H9 (cell line): ENCODE results near the gene ARHGAP15. TPM values are rescaled to one million over a fixed set of nuclear protein-coding genes. Genes with fewer than 3 reads are reported as not detected.

Experiments
- DNase-seq: peaks from one replicate; pipeline ENCODE4 v3.0.0-alpha.2; 2017
- H2AFZ ChIP-seq: one replicate; pipeline ENCODE4 v1.6.1; 2013; ENCODE audit warnings: mild to moderate bottlenecking, low read length, control low read depth, moderate library complexity
- H2AK5ac ChIP-seq: 2 replicates; pipeline ENCODE4 v1.6.1; 2013; ENCODE audit warnings: low read length, control low read depth, mixed read lengths; ENCODE audit not compliant: insufficient read length
- H2BK120ac ChIP-seq: one replicate; pipeline ENCODE4 v1.6.1; 2013; ENCODE audit warnings: low read depth, mild to moderate bottlenecking, low read length, control low read depth, inconsistent platforms; ENCODE audit not compliant: poor library complexity, severe bottlenecking
- H2BK12ac ChIP-seq: 2 replicates; pipeline ENCODE4 v1.6.1; 2013; ENCODE audit warnings: low read length, control low read depth, mixed read lengths, low read depth; ENCODE audit not compliant: insufficient read length
- H2BK15ac ChIP-seq: 2 replicates; pipeline ENCODE4 v1.6.1; 2013; ENCODE audit warnings: low read depth, low read length, control low read depth
- H2BK20ac ChIP-seq: one replicate; pipeline ENCODE4 v1.6.1; 2013; ENCODE audit warnings: low read depth, mild to moderate bottlenecking, low read length, control low read depth, inconsistent platforms; ENCODE audit not compliant: poor library complexity, severe bottlenecking
- H2BK5ac ChIP-seq: 2 replicates; pipeline ENCODE4 v1.6.1; 2013; ENCODE audit warnings: low read length, control low read depth, mixed read lengths; ENCODE audit not compliant: insufficient read length
- H3K14ac ChIP-seq: 2 replicates; pipeline ENCODE4 v1.6.1; 2013; ENCODE audit warnings: low read length, control low read depth; ENCODE audit not compliant: insufficient read depth
- H3K18ac ChIP-seq: 2 replicates; pipeline ENCODE4 v1.6.1; 2013; ENCODE audit warnings: low read depth, mild to moderate bottlenecking, mixed read lengths, low read length, control low read depth; ENCODE audit not compliant: insufficient read length
- H3K23ac ChIP-seq: 2 replicates; pipeline ENCODE4 v1.6.1; 2013; ENCODE audit warnings: low read length, control low read depth, mixed read lengths, low read depth; ENCODE audit not compliant: insufficient read length
- H3K23me2 ChIP-seq: 2 replicates; pipeline ENCODE4 v1.6.1; 2013; ENCODE audit warnings: low read depth, mild to moderate bottlenecking, mixed read lengths, low read length, control low read depth; ENCODE audit not compliant: insufficient read length, poor library complexity, severe bottlenecking
- H3K27ac ChIP-seq: 2 replicates; pipeline ENCODE4 v1.5.1; 2013; ENCODE audit warnings: low read length, control low read depth, mixed read lengths, low read depth; ENCODE audit not compliant: insufficient read length
- H3K27me3 ChIP-seq: 2 replicates; pipeline ENCODE4 v1.6.1; 2013; ENCODE audit warnings: low read length, control low read depth, inconsistent platforms; ENCODE audit not compliant: insufficient read depth
- H3K4ac ChIP-seq: 2 replicates; pipeline ENCODE4 v1.6.1; 2013; ENCODE audit warnings: low read depth, mild to moderate bottlenecking, control low read depth, inconsistent platforms, low read length, moderate library complexity
- H3K4me1 ChIP-seq: 2 replicates; pipeline ENCODE4 v1.6.1; 2013; ENCODE audit warnings: low read length, control low read depth, inconsistent platforms; ENCODE audit not compliant: insufficient read depth
- H3K4me2 ChIP-seq: 2 replicates; pipeline ENCODE4 v1.6.1; 2013; ENCODE audit warnings: low read length, control low read depth, mixed read lengths; ENCODE audit not compliant: insufficient read length, insufficient read depth
- H3K56ac ChIP-seq: 2 replicates; pipeline ENCODE4 v1.6.1; 2013; ENCODE audit warnings: low read depth, mild to moderate bottlenecking, mixed read lengths, low read length, control low read depth; ENCODE audit not compliant: insufficient read length
- H3K79me1 ChIP-seq: 2 replicates; pipeline ENCODE4 v1.6.1; 2013; ENCODE audit warnings: low read depth, mild to moderate bottlenecking, moderate library complexity, low read length, control low read depth, inconsistent platforms; ENCODE audit not compliant: insufficient read depth, poor library complexity, severe bottlenecking
- H3K79me2 ChIP-seq: 2 replicates; pipeline ENCODE4 v1.6.1; 2013; ENCODE audit warnings: low read length, control low read depth, inconsistent platforms; ENCODE audit not compliant: insufficient read depth
- H3K9ac ChIP-seq: 2 replicates; pipeline ENCODE4 v1.6.1; 2013; ENCODE audit warnings: low read length, control low read depth, mixed read lengths; ENCODE audit not compliant: insufficient read length; ENCODE audit errors: extremely low read depth
- H3K9me3 ChIP-seq: one replicate; pipeline ENCODE4 v1.6.1; 2013; ENCODE audit warnings: low read depth, low read length, inconsistent platforms; ENCODE audit not compliant: control insufficient read depth
- H3T11ph ChIP-seq: one replicate; pipeline ENCODE4 v1.6.1; 2013; ENCODE audit warnings: mild to moderate bottlenecking, low read length, control low read depth, inconsistent platforms
- H4K20me1 ChIP-seq: one replicate; pipeline ENCODE4 v1.6.1; 2013; ENCODE audit not compliant: control insufficient read depth, insufficient read length, insufficient read depth
- H4K5ac ChIP-seq: 2 replicates; pipeline ENCODE4 v1.6.1; 2013; ENCODE audit warnings: low read depth, mild to moderate bottlenecking, mixed read lengths, low read length, control low read depth; ENCODE audit not compliant: insufficient read length
- H4K8ac ChIP-seq: replicated peaks from 2 replicates; pipeline ENCODE4 v1.6.1; 2013; ENCODE audit warnings: low read length, control low read depth, mixed read lengths, low read depth; ENCODE audit not compliant: insufficient read length
- H4K91ac ChIP-seq: 2 replicates; pipeline ENCODE4 v1.6.1; 2013; ENCODE audit warnings: low read depth, mild to moderate bottlenecking, moderate library complexity, mixed read lengths, low read length, control low read depth; ENCODE audit not compliant: insufficient read length
- H3K27ac Mint-ChIP-seq, 3 experiments: 2 replicates in 2 of 3; 3 replicates in 1 of 3; pipeline ENCODE4 v1.8.0; 2020 to 2021; ENCODE audit warnings: mixed read lengths in 3 of 3, mild to moderate bottlenecking in 1 of 3, moderate library complexity in 1 of 3
- H3K27me3 Mint-ChIP-seq: 2 replicates; pipeline ENCODE4 v1.8.0; 2021; ENCODE audit warnings: low read depth, mild to moderate bottlenecking, moderate library complexity, mixed read lengths
- H3K36me3 Mint-ChIP-seq, 3 experiments: 2 replicates in 2 of 3; 3 replicates in 1 of 3; pipeline ENCODE4 v1.8.0; 2020 to 2021; ENCODE audit warnings: low read depth in 3 of 3, mixed read lengths in 3 of 3; ENCODE audit not compliant: insufficient read depth in 1 of 3
- H3K4me1 Mint-ChIP-seq, 2 experiments: 2 replicates each; pipeline ENCODE4 v1.8.0; 2020; ENCODE audit warnings: mixed read lengths in 2 of 2
- H3K4me3 Mint-ChIP-seq, 2 experiments: 2 replicates in 1 of 2; 3 replicates in 1 of 2; pipeline ENCODE4 v1.8.0; 2020 to 2021; ENCODE audit warnings: mild to moderate bottlenecking in 2 of 2, mixed read lengths in 2 of 2, moderate library complexity in 1 of 2
- H3K9me3 Mint-ChIP-seq, 2 experiments: 2 replicates in 1 of 2; 3 replicates in 1 of 2; pipeline ENCODE4 v1.8.0; 2020; ENCODE audit warnings: mild to moderate bottlenecking in 2 of 2, mixed read lengths in 2 of 2, moderate library complexity in 1 of 2
- WGBS: extraction: QIAGEN DNeasy Blood & Tissue Kit; methylation state at CpG from one replicate; pipeline ENCODE4 v1.1.7; 2013; ENCODE audit warnings: missing lambda C conversion rate, low lambda C conversion rate, mixed read lengths; ENCODE audit not compliant: insufficient read length; ENCODE audit errors: extremely low coverage; 5-methylcytosine and 5-hydroxymethylcytosine counted together
- total RNA-seq: library from RNA; stranded (reverse); gene quantifications from 2 replicates; pipeline ENCODE4 v1.2.1, GENCODE V29; 2021
- TF ChIP-seq, protein P1 (sequence below): fragments of 200-600 bp; sonication (generic); conservative IDR thresholded peaks from 3 replicates; pipeline ENCODE4 v1.8.0; 2021; ENCODE audit warnings: antibody characterized with exemption, mild to moderate bottlenecking

The ARHGAP15 gene
- total RNA-seq, 1 experiment from 2014 or later = not detected

DNA sequence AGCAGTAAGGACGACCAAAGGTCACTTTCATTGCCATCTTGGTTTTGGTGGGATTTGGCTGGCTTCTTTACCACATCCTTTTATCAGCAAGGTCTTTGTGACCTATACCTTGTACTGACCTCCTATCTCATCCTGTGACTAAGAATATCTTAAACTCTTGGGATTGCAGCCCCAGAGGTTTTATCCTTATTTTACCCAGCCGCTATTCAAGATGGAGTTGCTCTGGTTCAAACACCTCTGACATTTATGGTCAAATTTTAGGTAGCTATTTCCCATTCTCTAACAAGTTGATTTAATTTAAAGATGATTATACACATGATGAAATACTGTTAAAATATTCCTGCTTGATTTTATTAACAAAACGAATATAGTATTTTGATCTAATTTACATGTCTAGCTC is 326.1 kb downstream of the ARHGAP15 start:
- Histone ChIP-seq H2BK20ac (no peak overlapping the region), H3K27me3 (no peaks in the 10 kb centered on the region), H3K9ac (no peak overlapping the region), H2BK5ac (no peak overlapping the region), H3K4me1 (no peaks in the 10 kb centered on the region), H3K18ac (no peak overlapping the region), H2BK120ac (no peak overlapping the region), H3K23ac (no peak overlapping the region), H2BK12ac (no peak overlapping the region), H4K5ac (no peak overlapping the region), H2AK5ac (no peak overlapping the region), H3T11ph (no peak overlapping the region), H3K14ac (no peak overlapping the region), H4K91ac (no peak overlapping the region), H3K27ac (no peak overlapping the region), H4K8ac (no peak overlapping the region), H3K9me3 (no peaks in the 10 kb centered on the region), H3K79me2 (no peaks in the 10 kb centered on the region), H2BK15ac (no peak overlapping the region), H3K23me2 (no peaks in the 10 kb centered on the region), H4K20me1 (no peaks in the 10 kb centered on the region), H3K4me2 (no peak overlapping the region), H3K56ac (no peak overlapping the region), H3K79me1 (no peaks in the 10 kb centered on the region), H3K4ac (no peak overlapping the region), H2AFZ (no peak overlapping the region)
- H3K4me1 Mint-ChIP-seq = peaks cover 0 to 4% of the 10 kb centered on the region in 2 experiments; a peak in 2 of 4 replicates
- no CpG with 5 or more reads among the region's 3 CpGs for WGBS
- H3K27ac Mint-ChIP-seq = no peak overlapping the region
- H3K4me3 Mint-ChIP-seq = no peak overlapping the region
- no peaks in the 10 kb centered on the region for H3K27me3 Mint-ChIP-seq
- H3K9me3 Mint-ChIP-seq = no peaks in the 10 kb centered on the region
- no peak for DNase-seq
- no peaks in the 10 kb centered on the region for H3K36me3 Mint-ChIP-seq
- TF ChIP-seq, protein P1, sequence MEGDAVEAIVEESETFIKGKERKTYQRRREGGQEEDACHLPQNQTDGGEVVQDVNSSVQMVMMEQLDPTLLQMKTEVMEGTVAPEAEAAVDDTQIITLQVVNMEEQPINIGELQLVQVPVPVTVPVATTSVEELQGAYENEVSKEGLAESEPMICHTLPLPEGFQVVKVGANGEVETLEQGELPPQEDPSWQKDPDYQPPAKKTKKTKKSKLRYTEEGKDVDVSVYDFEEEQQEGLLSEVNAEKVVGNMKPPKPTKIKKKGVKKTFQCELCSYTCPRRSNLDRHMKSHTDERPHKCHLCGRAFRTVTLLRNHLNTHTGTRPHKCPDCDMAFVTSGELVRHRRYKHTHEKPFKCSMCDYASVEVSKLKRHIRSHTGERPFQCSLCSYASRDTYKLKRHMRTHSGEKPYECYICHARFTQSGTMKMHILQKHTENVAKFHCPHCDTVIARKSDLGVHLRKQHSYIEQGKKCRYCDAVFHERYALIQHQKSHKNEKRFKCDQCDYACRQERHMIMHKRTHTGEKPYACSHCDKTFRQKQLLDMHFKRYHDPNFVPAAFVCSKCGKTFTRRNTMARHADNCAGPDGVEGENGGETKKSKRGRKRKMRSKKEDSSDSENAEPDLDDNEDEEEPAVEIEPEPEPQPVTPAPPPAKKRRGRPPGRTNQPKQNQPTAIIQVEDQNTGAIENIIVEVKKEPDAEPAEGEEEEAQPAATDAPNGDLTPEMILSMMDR = no peak
